Spleen (tissue), 7 donors: ENCODE data around the gene ZNF487.

Experiments used
- POLR2A ChIP-seq, 3 donors: fragments of 450-650 bp; IDR thresholded peaks; one replicate each; pipeline ENCODE4 v1.5.1; 2017; ENCODE audit warnings: antibody characterized with exemption in 3 of 3, mild to moderate bottlenecking in 1 of 3
- POLR2AphosphoS5 ChIP-seq, 3 donors: sonication (generic); formaldehyde crosslinking; IDR thresholded peaks; one replicate each; pipeline ENCODE4 v1.5.1; 2017; ENCODE audit warnings: antibody characterized with exemption in 3 of 3
- TF ChIP-seq, protein P1 (sequence below), 11 experiments: fragments of 200-600 bp in 7 of 11; fragments of 450-650 bp in 4 of 11; sonication (generic) in 4 of 11; IDR thresholded peaks in 8 of 11; conservative IDR thresholded peaks in 3 of 11; 1 replicate in 7 of 11; 2 replicates in 4 of 11; pipeline versions ENCODE4 v1.4.0 to v1.8.0; 2016 to 2021; ENCODE audit warnings: antibody characterized with exemption in 11 of 11, inconsistent platforms in 4 of 11, mild to moderate bottlenecking in 1 of 11
- donor health status: DM: no; HTN: no; CAD: no; lungs with moderate emphysema.
- donor health status: DM: no; HTN: no; CAD: no.
- donor health status: DM: no; HTN: no; CAD: no.

DNA sequence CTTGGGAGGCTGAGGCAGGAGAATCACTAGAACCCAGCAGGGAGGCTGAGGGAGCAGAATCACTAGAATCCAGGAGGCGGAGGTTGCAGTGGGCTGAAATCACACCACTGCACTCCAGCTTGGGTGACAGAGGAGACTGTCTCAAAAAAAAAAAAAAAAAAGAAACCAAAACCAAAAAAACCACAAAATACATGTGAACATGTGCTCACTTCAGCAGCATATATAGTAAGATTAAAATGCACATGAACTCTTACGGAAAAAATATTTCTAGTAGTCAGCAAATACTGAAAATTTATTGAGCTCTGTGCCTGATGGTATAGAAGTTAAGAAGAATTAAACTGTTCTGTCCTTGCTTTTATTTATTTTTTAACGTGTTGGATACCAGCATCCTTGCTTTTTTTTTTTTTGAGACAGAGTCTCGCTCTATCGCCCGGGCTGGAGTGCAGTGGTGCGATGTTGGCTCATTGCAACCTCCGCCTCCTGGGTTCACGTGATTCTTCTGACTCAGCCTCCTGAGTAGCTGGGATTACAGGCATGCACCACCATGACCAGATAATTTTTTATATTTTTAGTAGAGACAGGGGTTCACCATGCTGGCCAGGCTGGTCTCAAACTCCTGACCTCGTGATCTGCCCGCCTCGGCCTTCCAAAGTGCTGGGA lies 9.6 kb upstream of the ZNF487 start:
- no peak for TF ChIP-seq POLR2AphosphoS5 (IDR thresholded peaks at IDR 0.05)
- TF ChIP-seq, protein P1, sequence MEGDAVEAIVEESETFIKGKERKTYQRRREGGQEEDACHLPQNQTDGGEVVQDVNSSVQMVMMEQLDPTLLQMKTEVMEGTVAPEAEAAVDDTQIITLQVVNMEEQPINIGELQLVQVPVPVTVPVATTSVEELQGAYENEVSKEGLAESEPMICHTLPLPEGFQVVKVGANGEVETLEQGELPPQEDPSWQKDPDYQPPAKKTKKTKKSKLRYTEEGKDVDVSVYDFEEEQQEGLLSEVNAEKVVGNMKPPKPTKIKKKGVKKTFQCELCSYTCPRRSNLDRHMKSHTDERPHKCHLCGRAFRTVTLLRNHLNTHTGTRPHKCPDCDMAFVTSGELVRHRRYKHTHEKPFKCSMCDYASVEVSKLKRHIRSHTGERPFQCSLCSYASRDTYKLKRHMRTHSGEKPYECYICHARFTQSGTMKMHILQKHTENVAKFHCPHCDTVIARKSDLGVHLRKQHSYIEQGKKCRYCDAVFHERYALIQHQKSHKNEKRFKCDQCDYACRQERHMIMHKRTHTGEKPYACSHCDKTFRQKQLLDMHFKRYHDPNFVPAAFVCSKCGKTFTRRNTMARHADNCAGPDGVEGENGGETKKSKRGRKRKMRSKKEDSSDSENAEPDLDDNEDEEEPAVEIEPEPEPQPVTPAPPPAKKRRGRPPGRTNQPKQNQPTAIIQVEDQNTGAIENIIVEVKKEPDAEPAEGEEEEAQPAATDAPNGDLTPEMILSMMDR (IDR thresholded peaks at IDR 0.05 in 8 of 11, conservative IDR thresholded peaks at IDR 0.05 in 3 of 11) = no peak
- no peak for TF ChIP-seq POLR2A (IDR thresholded peaks at IDR 0.05)
